GM19238 (cell line): ENCODE data around the gene KRT16.
"Not testable (repeated sequence)": the region's sequence is repeated elsewhere in the genome, so short reads cannot be mapped to it uniquely, and the experiment has no call there.

ENCODE experiments used
- DNase-seq: peaks from one replicate; pipeline ENCODE4 v3.0.0; 2011; ENCODE audit warnings: low spot score; ENCODE audit not compliant: insufficient read length

Gene KRT16

GRCh38 chr17:41615454-41615853, 2.9 kb upstream of the KRT16 start:
- DNase-seq = no peak

DNA sequence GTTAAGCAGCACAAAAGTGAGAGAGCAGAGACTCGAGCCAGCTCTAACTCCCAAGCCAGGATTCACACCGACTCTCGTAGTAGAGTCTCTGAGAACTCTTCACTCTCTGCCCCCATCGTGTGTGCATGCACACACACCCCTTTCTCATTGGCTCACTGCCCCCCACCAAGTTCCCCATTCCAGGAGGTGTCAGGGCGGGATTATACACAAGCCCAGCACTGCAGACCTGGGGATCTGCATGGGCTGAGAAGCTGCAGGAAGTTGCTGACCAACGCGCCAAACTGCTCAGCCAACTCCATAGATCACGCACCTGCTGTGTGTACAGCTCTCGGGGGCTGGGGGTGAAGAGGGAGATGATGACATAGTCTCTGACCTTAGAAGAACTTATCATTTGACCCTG, 2.2 kb upstream of the KRT16 start:
- DNase-seq = not testable (repeated sequence)

DNA sequence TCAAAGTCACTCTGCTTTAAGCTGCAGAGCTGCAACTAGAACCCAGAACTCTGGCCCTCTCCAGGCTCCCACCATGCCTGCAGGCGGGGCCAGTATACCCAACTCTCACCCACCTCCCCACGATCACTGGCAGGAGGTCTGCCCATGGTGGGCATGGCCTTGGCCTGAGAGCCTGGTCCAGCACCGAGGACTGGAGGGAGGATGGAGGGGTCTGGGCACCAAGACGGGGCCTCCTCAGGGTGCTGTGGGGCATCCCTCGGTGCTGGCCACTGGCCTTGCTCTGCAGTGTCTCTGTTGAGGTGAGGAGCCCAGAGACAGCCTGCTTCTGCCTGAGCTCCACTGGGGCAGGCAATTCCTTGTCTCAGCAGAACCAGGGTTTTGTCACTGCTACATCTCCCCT, 1.5 kb upstream of the KRT16 start:
- DNase-seq = no peak

- DNase-seq = no peak
Observed at GRCh38 chr17:41613277-41614082, 913 bp upstream of the KRT16 start.

- DNase-seq = no peak
Observed at GRCh38 chr17:41610965-41611640, 1.5 kb downstream of the KRT16 start.

DNA sequence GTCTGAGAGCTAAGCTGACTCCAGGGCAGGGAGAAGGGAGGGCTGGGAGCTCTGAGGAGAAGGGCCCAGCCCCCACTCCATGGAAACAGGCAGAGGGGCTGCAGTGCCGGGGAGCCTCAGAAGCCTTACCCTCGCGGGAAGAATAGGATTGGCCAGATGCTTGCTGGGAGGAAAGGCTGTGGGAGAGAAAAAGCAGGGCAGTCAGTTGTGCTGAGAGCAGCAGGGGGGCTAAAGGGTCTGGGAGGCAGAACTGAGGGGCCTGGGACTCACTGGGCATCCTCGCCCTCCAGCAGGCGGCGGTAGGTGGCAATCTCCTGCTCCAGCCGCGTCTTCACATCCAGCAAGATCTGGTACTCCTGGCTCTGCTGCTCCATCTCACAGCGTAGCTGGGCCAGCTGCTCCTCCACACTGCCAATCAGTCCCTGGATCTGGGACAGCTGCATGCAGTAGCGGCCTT, 2.5 kb downstream of the KRT16 start:
- DNase-seq = not testable (repeated sequence)

DNA sequence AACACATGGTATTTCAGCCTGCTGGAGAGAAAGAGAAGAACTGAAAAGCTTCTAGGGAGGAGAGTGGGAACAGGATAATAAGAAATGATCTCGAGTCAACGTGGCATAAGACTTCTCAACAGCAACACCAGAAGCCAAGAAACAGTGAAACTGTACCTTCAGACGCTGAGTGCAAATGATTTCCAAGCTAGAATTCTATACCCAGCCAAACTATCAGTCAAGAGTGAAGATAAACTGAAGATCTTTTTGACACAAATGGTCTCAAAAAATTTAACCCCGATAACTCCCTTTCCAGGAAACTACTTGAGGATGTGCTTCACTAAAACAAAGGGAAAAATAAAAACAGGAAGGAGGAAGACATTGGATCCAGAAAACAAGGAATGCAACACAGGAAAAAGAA, 5.6 kb downstream of the KRT16 start:
- not testable (repeated sequence) for DNase-seq

DNA sequence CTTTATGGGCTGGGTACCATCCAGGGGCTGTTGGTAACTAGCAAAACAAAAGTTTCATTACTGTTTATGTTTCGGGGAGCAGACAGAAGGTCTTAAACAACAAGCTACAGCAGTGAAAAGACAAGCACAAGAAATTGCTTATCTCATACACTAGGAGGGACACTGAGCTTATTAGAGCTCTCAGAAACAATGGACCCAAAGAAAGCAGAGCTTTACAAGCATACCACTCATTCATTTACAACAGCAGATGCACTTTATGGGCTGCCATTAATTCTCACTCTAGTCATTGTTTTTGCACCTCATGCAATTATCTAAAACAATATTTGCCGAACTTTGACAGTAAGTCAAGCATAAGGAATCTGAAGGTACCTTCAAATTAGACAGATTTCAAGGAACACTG, 10.0 kb downstream of the KRT16 start:
- no peak for DNase-seq

DNA sequence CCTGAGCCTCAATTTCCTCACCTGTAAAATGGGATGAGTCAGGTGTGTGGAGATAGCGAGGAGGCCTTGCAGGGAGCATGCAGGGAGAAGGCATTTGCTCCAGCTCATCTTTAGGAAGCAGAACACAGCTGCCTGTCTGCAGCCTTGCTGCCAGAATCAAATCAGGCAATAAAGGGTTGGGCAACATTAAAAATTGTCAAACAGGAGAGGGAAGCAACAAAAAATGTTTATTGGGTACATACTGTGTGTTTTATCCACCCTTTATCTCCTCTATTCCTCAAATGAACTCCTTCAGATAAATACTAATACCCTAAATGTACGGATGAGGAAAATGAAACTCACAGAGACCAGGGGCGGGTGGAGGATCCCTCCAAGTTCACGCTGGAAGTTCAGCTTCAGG, 12.2 kb downstream of the KRT16 start:
- no peak for DNase-seq

DNA sequence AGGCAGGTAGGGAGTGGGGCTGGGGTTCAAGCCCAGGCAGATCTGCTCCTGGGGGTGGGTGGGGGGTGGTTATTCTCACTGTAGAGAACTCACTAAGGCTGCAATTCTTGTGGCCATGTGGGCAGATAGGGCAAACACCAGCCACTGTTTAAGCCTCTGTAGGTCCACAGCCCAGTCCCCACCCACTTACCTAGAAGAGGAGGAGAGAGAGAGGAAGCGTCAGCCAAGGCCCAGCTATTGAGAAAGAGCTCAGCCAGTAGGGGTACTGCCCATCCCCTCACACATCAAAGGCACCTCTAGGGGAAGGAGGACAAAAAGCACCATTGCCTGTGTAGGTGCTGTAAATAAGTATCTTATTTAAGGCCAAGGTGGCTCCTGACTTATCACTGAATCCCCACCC, 12.9 kb downstream of the KRT16 start:
- DNase-seq = no peak

- no peak for DNase-seq
Observed at GRCh38 chr17:41595585-41595984, 17.0 kb downstream of the KRT16 start.

- DNase-seq = no peak
Observed at GRCh38 chr17:41594363-41594915, 18.1 kb downstream of the KRT16 start.

GRCh38 chr17:41593306-41593981, 19.1 kb downstream of the KRT16 start:
- DNase-seq = no peak

GRCh38 chr17:41592601-41593305, 19.8 kb downstream of the KRT16 start:
- DNase-seq = no peak

DNA sequence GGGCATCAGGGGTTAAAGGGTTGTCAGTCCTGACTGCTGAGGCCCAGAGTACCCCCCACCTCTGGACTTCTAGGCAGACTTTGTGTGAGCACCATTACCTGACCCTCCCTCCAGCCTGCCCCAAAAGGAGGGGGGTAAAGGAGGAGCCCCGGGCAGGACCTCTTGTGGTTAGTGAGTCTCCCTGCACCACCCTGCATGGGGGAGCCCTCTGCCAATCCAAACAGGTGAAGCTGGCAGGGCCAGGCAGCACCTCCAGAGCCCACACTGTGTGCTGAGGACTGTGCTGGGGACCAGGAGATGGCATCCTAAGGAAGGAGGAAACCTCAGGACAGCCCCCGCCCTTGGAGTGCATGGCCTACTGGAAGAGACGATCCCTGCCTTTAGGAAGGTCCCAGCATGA, 23.3 kb downstream of the KRT16 start:
- DNase-seq = no peak

DNA sequence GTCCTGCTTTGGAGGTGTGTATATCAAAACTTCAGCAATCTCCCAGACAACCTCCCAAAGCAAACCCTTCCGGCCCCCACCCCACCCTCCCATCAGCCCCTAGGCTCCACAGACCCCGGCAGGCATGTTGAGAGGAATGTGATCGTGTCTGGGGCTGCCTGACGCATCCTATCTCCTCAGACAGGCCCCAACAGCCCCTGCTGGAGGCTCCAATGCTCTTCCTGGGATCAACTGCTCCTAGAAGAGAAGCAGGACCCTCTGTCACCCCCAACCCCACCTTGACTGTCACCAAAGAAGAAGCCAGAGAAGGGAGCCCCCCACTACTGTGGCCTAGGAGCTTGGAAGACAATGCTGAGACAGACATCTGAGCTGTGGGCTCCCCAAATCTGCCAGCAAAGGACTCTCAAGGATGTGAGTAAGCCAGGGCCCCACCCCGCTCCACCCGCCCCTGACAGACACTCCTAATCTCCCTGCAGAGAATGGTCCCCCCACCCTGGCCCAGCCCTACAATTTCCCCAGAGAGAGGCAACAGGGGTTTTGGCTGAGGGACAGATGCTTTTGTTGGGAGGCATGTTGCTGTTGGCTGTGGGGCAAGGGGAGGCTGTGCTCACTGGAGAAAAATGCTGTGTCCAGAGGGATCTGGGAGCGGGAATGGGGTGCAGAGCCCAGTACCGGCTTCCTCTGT, 24.3 kb downstream of the KRT16 start:
- no peak for DNase-seq

- DNase-seq = no peak
Observed at GRCh38 chr17:41586863-41587495, 25.6 kb downstream of the KRT16 start, which contains the start of gene KRT14. KRT14 (minus strand) TSS chr17:41586895; CDS start chr17:41586834, 61 bp downstream.

- no peak for DNase-seq
Observed at GRCh38 chr17:41585301-41586056, 27.1 kb downstream of the KRT16 start.

GRCh38 chr17:41584331-41584927, 28.1 kb downstream of the KRT16 start:
- DNase-seq = not testable (repeated sequence)
